A549 treated with Hydrocortisone at 1 μM for 4 hours (cell line): ENCODE results near the gene LUC7L. TPM values are rescaled to one million over a fixed set of nuclear protein-coding genes. Genes with fewer than 3 reads are reported as not detected.

ENCODE experiments used
- total RNA-seq: library from RNA; stranded (reverse); fragments of 200-300 nt; extraction: Qiagen RNA extraction; gene quantifications from 5 replicates; pipeline ENCODE4 v1.2.3, GENCODE V29; 2022

The LUC7L gene
- total RNA-seq = 39.7 to 48.5 TPM (median 45.4 TPM) in 5 replicates

GRCh38 chr16:228852-229730 is at the start of gene LUC7L:
TSS of gene LUC7L (minus strand) at chr16:229449. CDS start at chr16:229339, 110 bp downstream.

GRCh38 chr16:275786-276232 is 46.6 kb upstream of the LUC7L start, which contains the start of gene RGS11:
TSS of gene RGS11 (minus strand) at chr16:275944. CDS start at chr16:275911, 33 bp downstream.

GRCh38 chr16:234468-235305 is 5.4 kb upstream of the LUC7L start, which contains the start of gene FAM234A:
TSS of gene FAM234A (plus strand) at chr16:234821. CDS start at chr16:254414, 19,593 bp downstream.

GRCh38 chr16:180101-180675 is 49.1 kb downstream of the LUC7L start, which contains the start of gene HBQ1:
TSS of gene HBQ1 (plus strand) at chr16:180459. CDS start at chr16:180487, 28 bp downstream.

GRCh38 chr16:176477-177382 is 52.5 kb downstream of the LUC7L start, which contains the start of gene HBA1:
TSS of gene HBA1 (plus strand) at chr16:176680. CDS start at chr16:176717, 37 bp downstream.

GRCh38 chr16:172374-172941 is 56.8 kb downstream of the LUC7L start, which contains the start of gene HBA2:
TSS of gene HBA2 (plus strand) at chr16:172876. CDS start at chr16:172913, 37 bp downstream.

GRCh38 chr16:165539-166374 is 63.5 kb downstream of the LUC7L start, which contains the start of gene HBM:
TSS of gene HBM (plus strand) at chr16:165978. CDS start at chr16:165998, 20 bp downstream.

GRCh38 chr16:152141-153128 is 76.8 kb downstream of the LUC7L start, which contains the start of gene HBZ:
TSS of gene HBZ (plus strand) at chr16:152644. CDS start at chr16:152910, 266 bp downstream.

Other genes starting within 250 kb of the LUC7L start
- 31.2 to 39.4 TPM (median 33.4 TPM) in 5 replicates for gene POLR3K, start 175.8 kb downstream of the LUC7L start, total RNA-seq
- gene SNRNP25, start 175.6 kb downstream of the LUC7L start, total RNA-seq = 54.8 to 83.1 TPM (median 72.6 TPM) in 5 replicates
- gene RHBDF1, start 156.8 kb downstream of the LUC7L start, total RNA-seq = 20.5 to 30.0 TPM (median 27.7 TPM) in 5 replicates
- gene MPG, start 151.2 kb downstream of the LUC7L start, total RNA-seq = 55.3 to 74.6 TPM (median 72.3 TPM) in 5 replicates
- gene NPRL3, start 90.8 kb downstream of the LUC7L start, total RNA-seq = 25.6 to 29.5 TPM (median 27.5 TPM) in 5 replicates
- 0.23 TPM in 1 of 5 replicates, not detected in the others for gene HBZ, start 76.8 kb downstream of the LUC7L start, total RNA-seq
- not detected in 5 replicates for gene HBM, start 63.5 kb downstream of the LUC7L start, total RNA-seq
- 0.20 to 0.33 TPM in 2 of 5 replicates, not detected in the others for gene HBA2, start 56.6 kb downstream of the LUC7L start, total RNA-seq
- 1.2 to 2.3 TPM (median 1.8 TPM) in 5 replicates for gene HBA1, start 52.8 kb downstream of the LUC7L start, total RNA-seq
- gene HBQ1, start 49.0 kb downstream of the LUC7L start, total RNA-seq = 3.7 to 8.3 TPM (median 6.4 TPM) in 5 replicates
- gene FAM234A, start 5.4 kb upstream of the LUC7L start, total RNA-seq = 45.1 to 53.9 TPM (median 47.5 TPM) in 5 replicates
- 3.5 to 5.0 TPM (median 4.4 TPM) in 5 replicates for gene RGS11, start 46.5 kb upstream of the LUC7L start, total RNA-seq
- gene ARHGDIG, start 51.1 kb upstream of the LUC7L start, total RNA-seq = 2.1 to 3.7 TPM (median 3.2 TPM) in 5 replicates
- 0.48 to 0.86 TPM (median 0.68 TPM) in 5 replicates for gene PDIA2, start 53.7 kb upstream of the LUC7L start, total RNA-seq
- 27.8 to 33.2 TPM (median 30.5 TPM) in 5 replicates for gene AXIN1, start 123.3 kb upstream of the LUC7L start, total RNA-seq
- 119 to 133 TPM (median 126 TPM) in 5 replicates for gene MRPL28, start 141.1 kb upstream of the LUC7L start, total RNA-seq
- 29.5 to 37.7 TPM (median 32.3 TPM) in 5 replicates for gene PGAP6, start 152.5 kb upstream of the LUC7L start, total RNA-seq
- 259 to 426 TPM (median 418 TPM) in 5 replicates for gene NME4, start 167.8 kb upstream of the LUC7L start, total RNA-seq
- 22.5 to 29.1 TPM (median 26.7 TPM) in 5 replicates for gene DECR2, start 172.4 kb upstream of the LUC7L start, total RNA-seq
- gene RAB11FIP3, start 196.2 kb upstream of the LUC7L start, total RNA-seq = 24.7 to 28.6 TPM (median 27.8 TPM) in 5 replicates